GM12878 (cell line): Measurements from ENCODE around the gene NDEL1.

ENCODE experiments used
- MTA3 ChIP-seq: IDR thresholded peaks from 2 replicates; pipeline ENCODE4 v1.6.1; 2012; ENCODE audit warnings: low read length, inconsistent platforms, borderline replicate concordance
- STAT3 ChIP-seq: IDR thresholded peaks from 2 replicates; pipeline ENCODE4 v1.6.1; 2011; ENCODE audit warnings: low read depth, low read length, improper control_type of control experiment

DNA sequence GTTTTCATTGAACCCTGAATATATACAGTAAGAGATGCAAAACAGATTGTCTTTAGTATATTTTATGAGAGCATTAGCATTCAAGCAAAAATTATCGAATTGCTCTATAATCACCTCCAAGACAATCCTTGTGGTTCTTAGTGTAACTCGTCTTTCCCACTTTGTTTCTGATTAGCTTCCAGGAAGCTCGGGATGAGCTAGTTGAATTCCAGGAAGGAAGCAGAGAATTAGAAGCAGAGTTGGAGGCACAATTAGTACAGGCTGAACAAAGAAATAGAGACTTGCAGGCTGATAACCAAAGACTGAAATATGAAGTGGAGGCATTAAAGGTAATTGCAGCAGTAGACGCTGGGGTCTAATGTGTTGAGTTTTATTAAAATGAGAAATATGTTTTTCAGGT, 9.9 kb downstream of the NDEL1 start:
- TF ChIP-seq STAT3 (no peak), MTA3 (no peak)
